HepG2 (cell line): Measurements from ENCODE around the gene CTRL. TPM values are rescaled to one million over a fixed set of nuclear protein-coding genes. Genes with fewer than 3 reads are reported as not detected.
A peak's percentile ranks its signal among the peaks of the same experiment; 100 is the strongest.

Experiments
- ADNP ChIP-seq: sonication (generic); formaldehyde crosslinking; IDR thresholded peaks from 2 replicates; pipeline ENCODE4 v1.4.0; 2020; ENCODE audit warnings: missing genetic modification reagents
- CHD2 ChIP-seq: IDR thresholded peaks from 2 replicates; pipeline ENCODE4 v1.6.1; 2011; ENCODE audit warnings: low read depth, low read length, improper control_type of control experiment
- CREB3 ChIP-seq: sonication (generic); formaldehyde crosslinking; IDR thresholded peaks from 2 replicates; pipeline ENCODE4 v1.5.0; 2020; ENCODE audit warnings: missing genetic modification reagents
- EED ChIP-seq: sonication (generic); formaldehyde crosslinking; IDR thresholded peaks from 2 replicates; pipeline ENCODE4 v1.5.0; 2020; ENCODE audit warnings: mild to moderate bottlenecking, missing genetic modification reagents
- ERF ChIP-seq: IDR thresholded peaks from 2 replicates; pipeline ENCODE4 v1.6.1; 2018; ENCODE audit warnings: missing biosample characterization, missing genetic modification reagents
- ISX ChIP-seq: sonication (generic); formaldehyde crosslinking; conservative IDR thresholded peaks from 2 replicates; pipeline ENCODE4 v1.5.0; 2020; ENCODE audit warnings: missing genetic modification reagents
- KDM6A ChIP-seq: IDR thresholded peaks from 2 replicates; pipeline ENCODE4 v1.6.1; 2016; ENCODE audit warnings: low read depth
- KLF12 ChIP-seq: sonication (generic); formaldehyde crosslinking; IDR thresholded peaks from 2 replicates; pipeline ENCODE4 v1.4.0; 2020; ENCODE audit warnings: missing genetic modification reagents, borderline replicate concordance
- KMT2A ChIP-seq: sonication (generic); formaldehyde crosslinking; IDR thresholded peaks from 2 replicates; pipeline ENCODE4 v1.4.0; 2020; ENCODE audit warnings: missing genetic modification reagents
- MED1 ChIP-seq: sonication (generic); formaldehyde crosslinking; IDR thresholded peaks from 2 replicates; pipeline ENCODE4 v1.4.0; 2020; ENCODE audit warnings: missing genetic modification reagents
- NFYB ChIP-seq: sonication (generic); formaldehyde crosslinking; IDR thresholded peaks from 2 replicates; pipeline ENCODE4 v1.4.0; 2020; ENCODE audit warnings: missing genetic modification reagents
- RAD21 ChIP-seq: fragments of 450-650 bp; formaldehyde crosslinking; IDR thresholded peaks from 2 replicates; pipeline ENCODE4 v1.5.0; 2020; ENCODE audit warnings: mild to moderate bottlenecking
- SUZ12 ChIP-seq: fragments of 150-350 bp; IDR thresholded peaks from 2 replicates; pipeline ENCODE4 v1.6.1; 2014; ENCODE audit warnings: low read depth, low read length
- THAP11 ChIP-seq: IDR thresholded peaks from 2 replicates; pipeline ENCODE4 v1.6.1; 2016; ENCODE audit warnings: missing biosample characterization, missing genetic modification reagents
- THAP7 ChIP-seq: sonication (generic); formaldehyde crosslinking; IDR thresholded peaks from 2 replicates; pipeline ENCODE4 v1.8.1; 2023; ENCODE audit warnings: mild to moderate bottlenecking, missing genetic modification reagents
- ZBTB42 ChIP-seq: sonication (generic); formaldehyde crosslinking; IDR thresholded peaks from 2 replicates; pipeline ENCODE4 v1.5.0; 2020; ENCODE audit warnings: mild to moderate bottlenecking, missing genetic modification reagents
- ZMYM4 ChIP-seq: sonication (generic); formaldehyde crosslinking; IDR thresholded peaks from 2 replicates; pipeline ENCODE4 v1.8.1; 2023; ENCODE audit warnings: mild to moderate bottlenecking, missing genetic modification reagents
- ZNF24 ChIP-seq: fragments of 450-650 bp; IDR thresholded peaks from 2 replicates; pipeline ENCODE4 v1.6.1; 2017; ENCODE audit warnings: antibody characterized with exemption, mild to moderate bottlenecking
- ZNF33B ChIP-seq: sonication (generic); formaldehyde crosslinking; IDR thresholded peaks from 2 replicates; pipeline ENCODE4 v1.5.1; 2020; ENCODE audit warnings: mild to moderate bottlenecking, missing genetic modification reagents
- ZNF547 ChIP-seq: sonication (generic); formaldehyde crosslinking; IDR thresholded peaks from 2 replicates; pipeline ENCODE4 v1.5.1; 2020; ENCODE audit warnings: mild to moderate bottlenecking, missing genetic modification reagents
- ZNF615 ChIP-seq: sonication (generic); formaldehyde crosslinking; IDR thresholded peaks from 2 replicates; pipeline ENCODE4 v1.5.0; 2020; ENCODE audit warnings: mild to moderate bottlenecking, missing genetic modification reagents, borderline replicate concordance
- polyA plus RNA-seq, 8 experiments: library from polyadenylated mRNA; depleted of rRNA in 3 of 8; stranded (reverse) in 7 of 8; unstranded in 1 of 8; fragments of >200 nt; fragmentation: Illumina TruSeq in 4 of 8; extraction: Trizol in 4 of 8; gene quantifications; 2 replicates each; pipeline versions ENCODE4 v1.2.1 to v1.2.3, GENCODE V29; 2011 to 2016; ENCODE audit warnings: low read depth in 4 of 8, missing spikeins in 1 of 8, mixed read lengths in 1 of 8; ENCODE audit not compliant: insufficient read depth in 1 of 8
- total RNA-seq, 5 experiments: library from RNA; depleted of rRNA; stranded (reverse); fragments of >200 nt; fragmentation: Illumina TruSeq; extraction: Trizol; gene quantifications; 2 replicates each; pipeline ENCODE4 v1.2.3, GENCODE V29; 2016; ENCODE audit warnings: low read depth in 1 of 5
- TF ChIP-seq, protein P1 (sequence below): sonication (generic); formaldehyde crosslinking; IDR thresholded peaks from 2 replicates; pipeline ENCODE4 v1.5.1; 2020; ENCODE audit warnings: missing genetic modification reagents, mild to moderate bottlenecking, borderline replicate concordance
- TF ChIP-seq, protein P2 (sequence below): sonication (generic); formaldehyde crosslinking; IDR thresholded peaks from 2 replicates; pipeline ENCODE4 v1.4.0; 2020; ENCODE audit warnings: low read depth, mild to moderate bottlenecking, missing genetic modification reagents
- TF ChIP-seq, protein P3 (sequence below): sonication (generic); formaldehyde crosslinking; conservative IDR thresholded peaks from 2 replicates; pipeline ENCODE4 v1.4.0; 2020; ENCODE audit warnings: missing genetic modification reagents

Gene CTRL
- total and polyA plus RNA-seq, 2 of the 13 experiments (the other 11 are each of a cell fraction or from before 2014, with no cell fraction given) = 1.9 to 2.7 TPM

DNA sequence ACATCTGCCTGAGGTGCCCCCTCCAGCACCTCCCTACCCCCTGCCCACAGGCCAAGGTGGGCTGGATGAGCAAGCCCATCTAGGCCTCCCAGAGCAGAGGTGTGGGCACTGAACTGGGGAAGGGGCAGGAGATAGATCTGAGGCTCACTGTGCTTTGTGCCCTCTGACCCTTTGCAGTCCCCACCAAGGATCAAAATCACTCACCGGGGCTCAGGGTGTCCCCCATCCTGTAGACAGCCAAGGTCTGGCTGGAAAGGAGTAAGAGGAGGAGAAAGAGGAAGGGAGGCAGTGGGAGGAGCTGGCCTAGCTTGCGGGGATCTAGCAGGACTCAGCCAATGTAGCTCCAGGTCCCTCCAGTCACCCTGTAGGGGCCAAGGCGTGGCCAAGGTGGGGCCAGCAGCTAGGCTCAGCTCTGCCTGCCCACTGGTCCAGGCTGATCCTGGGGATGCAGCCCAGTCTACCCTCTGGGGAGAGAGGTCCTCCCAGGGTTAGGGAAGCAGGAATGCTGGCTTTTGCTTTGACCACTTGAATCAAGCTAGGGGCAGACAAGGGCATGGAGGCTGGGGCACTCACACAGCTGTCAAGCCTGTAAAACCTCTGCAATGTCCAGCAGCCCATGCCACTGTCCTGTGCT lies 35.0 kb upstream of the CTRL start (continued):
- TF ChIP-seq, protein P1, sequence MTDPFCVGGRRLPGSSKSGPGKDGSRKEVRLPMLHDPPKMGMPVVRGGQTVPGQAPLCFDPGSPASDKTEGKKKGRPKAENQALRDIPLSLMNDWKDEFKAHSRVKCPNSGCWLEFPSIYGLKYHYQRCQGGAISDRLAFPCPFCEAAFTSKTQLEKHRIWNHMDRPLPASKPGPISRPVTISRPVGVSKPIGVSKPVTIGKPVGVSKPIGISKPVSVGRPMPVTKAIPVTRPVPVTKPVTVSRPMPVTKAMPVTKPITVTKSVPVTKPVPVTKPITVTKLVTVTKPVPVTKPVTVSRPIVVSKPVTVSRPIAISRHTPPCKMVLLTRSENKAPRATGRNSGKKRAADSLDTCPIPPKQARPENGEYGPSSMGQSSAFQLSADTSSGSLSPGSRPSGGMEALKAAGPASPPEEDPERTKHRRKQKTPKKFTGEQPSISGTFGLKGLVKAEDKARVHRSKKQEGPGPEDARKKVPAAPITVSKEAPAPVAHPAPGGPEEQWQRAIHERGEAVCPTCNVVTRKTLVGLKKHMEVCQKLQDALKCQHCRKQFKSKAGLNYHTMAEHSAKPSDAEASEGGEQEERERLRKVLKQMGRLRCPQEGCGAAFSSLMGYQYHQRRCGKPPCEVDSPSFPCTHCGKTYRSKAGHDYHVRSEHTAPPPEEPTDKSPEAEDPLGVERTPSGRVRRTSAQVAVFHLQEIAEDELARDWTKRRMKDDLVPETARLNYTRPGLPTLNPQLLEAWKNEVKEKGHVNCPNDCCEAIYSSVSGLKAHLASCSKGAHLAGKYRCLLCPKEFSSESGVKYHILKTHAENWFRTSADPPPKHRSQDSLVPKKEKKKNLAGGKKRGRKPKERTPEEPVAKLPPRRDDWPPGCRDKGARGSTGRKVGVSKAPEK (CRISPR knock-in tag) = peak; percentile 80; the same call in 1 of the 2 replicates
- TF ChIP-seq ZMYM4 (CRISPR knock-in tag) (no peak), MED1 (peak; percentile 24), ADNP (CRISPR knock-in tag) (no peak), CREB3 (no peak), EED (CRISPR knock-in tag) (no peak), KLF12 (CRISPR knock-in tag) (no peak; the same call in 1 of the 2 replicates), THAP11 (CRISPR knock-in tag) (no peak; the same call in 1 of the 2 replicates), CHD2 (no peak; the same call in 1 of the 2 replicates), KMT2A (CRISPR knock-in tag) (peak; percentile 19; the same call in 1 of the 2 replicates), ZBTB42 (no peak), THAP7 (CRISPR knock-in tag) (0 out of 2 replicates have a peak, but pooled peaks have one; percentile 72), ZNF24 (no peak), SUZ12 (no peak), ERF (CRISPR knock-in tag) (peak; percentile 33; the same call in 1 of the 2 replicates), NFYB (CRISPR knock-in tag) (no peak), ISX (CRISPR knock-in tag) (no peak), ZNF33B (no peak), ZNF615 (CRISPR knock-in tag) (no peak), KDM6A (CRISPR knock-in tag) (no peak), RAD21 (CRISPR knock-in tag) (no peak), ZNF547 (CRISPR knock-in tag) (no peak)
- TF ChIP-seq, protein P2, sequence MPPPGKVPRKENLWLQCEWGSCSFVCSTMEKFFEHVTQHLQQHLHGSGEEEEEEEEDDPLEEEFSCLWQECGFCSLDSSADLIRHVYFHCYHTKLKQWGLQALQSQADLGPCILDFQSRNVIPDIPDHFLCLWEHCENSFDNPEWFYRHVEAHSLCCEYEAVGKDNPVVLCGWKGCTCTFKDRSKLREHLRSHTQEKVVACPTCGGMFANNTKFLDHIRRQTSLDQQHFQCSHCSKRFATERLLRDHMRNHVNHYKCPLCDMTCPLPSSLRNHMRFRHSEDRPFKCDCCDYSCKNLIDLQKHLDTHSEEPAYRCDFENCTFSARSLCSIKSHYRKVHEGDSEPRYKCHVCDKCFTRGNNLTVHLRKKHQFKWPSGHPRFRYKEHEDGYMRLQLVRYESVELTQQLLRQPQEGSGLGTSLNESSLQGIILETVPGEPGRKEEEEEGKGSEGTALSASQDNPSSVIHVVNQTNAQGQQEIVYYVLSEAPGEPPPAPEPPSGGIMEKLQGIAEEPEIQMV (CRISPR knock-in tag) = peak; percentile 55; the same call in 1 of the 2 replicates
- TF ChIP-seq, protein P3, sequence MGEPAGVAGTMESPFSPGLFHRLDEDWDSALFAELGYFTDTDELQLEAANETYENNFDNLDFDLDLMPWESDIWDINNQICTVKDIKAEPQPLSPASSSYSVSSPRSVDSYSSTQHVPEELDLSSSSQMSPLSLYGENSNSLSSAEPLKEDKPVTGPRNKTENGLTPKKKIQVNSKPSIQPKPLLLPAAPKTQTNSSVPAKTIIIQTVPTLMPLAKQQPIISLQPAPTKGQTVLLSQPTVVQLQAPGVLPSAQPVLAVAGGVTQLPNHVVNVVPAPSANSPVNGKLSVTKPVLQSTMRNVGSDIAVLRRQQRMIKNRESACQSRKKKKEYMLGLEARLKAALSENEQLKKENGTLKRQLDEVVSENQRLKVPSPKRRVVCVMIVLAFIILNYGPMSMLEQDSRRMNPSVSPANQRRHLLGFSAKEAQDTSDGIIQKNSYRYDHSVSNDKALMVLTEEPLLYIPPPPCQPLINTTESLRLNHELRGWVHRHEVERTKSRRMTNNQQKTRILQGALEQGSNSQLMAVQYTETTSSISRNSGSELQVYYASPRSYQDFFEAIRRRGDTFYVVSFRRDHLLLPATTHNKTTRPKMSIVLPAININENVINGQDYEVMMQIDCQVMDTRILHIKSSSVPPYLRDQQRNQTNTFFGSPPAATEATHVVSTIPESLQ (CRISPR knock-in tag) = no peak
